LNCAP (cell line): ENCODE measurements around the gene SLC38A5.

ENCODE experiments used
- TF ChIP-seq, protein P1 (sequence below): fragments of 450-650 bp; IDR thresholded peaks from 2 replicates; pipeline ENCODE4 v1.5.1; 2017; ENCODE audit warnings: mild to moderate bottlenecking

The SLC38A5 gene

DNA sequence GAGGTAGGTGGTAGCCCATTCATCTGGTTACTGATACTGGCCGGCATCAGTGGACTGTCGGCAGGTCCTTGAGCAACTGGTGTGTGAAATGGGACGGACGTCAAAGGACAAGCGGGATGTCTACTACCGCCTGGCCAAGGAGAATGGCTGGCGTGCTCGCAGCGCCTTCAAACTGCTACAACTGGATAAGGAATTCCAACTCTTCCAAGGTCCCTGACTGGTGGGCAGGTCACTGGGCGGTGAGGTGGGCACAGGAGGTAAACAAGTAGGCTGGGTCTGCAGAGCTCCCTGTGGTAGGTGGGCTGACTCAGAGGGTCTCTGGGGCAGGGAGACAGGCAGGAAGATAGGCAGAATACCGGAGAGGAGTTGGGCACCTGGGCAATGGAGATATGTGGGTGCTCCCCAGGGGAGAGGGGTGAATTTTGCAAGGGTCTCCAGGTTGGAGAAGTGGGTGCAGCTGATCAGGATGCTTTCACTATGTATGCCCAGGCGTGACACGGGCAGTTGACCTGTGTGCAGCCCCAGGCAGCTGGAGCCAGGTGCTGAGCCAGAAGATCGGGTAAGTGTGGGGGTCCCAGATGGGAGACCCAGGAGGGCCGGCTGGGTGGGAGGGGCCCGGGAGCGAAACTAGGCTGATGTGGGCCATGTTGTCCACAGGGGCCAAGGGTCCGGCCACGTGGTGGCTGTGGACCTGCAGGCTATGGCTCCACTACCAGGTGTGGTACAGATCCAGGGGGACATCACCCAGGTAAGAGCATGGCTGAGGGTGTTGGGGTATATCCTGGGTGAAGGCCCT, 8.1 kb upstream of the SLC38A5 start:
- TF ChIP-seq, protein P1, sequence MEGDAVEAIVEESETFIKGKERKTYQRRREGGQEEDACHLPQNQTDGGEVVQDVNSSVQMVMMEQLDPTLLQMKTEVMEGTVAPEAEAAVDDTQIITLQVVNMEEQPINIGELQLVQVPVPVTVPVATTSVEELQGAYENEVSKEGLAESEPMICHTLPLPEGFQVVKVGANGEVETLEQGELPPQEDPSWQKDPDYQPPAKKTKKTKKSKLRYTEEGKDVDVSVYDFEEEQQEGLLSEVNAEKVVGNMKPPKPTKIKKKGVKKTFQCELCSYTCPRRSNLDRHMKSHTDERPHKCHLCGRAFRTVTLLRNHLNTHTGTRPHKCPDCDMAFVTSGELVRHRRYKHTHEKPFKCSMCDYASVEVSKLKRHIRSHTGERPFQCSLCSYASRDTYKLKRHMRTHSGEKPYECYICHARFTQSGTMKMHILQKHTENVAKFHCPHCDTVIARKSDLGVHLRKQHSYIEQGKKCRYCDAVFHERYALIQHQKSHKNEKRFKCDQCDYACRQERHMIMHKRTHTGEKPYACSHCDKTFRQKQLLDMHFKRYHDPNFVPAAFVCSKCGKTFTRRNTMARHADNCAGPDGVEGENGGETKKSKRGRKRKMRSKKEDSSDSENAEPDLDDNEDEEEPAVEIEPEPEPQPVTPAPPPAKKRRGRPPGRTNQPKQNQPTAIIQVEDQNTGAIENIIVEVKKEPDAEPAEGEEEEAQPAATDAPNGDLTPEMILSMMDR = no peak

DNA sequence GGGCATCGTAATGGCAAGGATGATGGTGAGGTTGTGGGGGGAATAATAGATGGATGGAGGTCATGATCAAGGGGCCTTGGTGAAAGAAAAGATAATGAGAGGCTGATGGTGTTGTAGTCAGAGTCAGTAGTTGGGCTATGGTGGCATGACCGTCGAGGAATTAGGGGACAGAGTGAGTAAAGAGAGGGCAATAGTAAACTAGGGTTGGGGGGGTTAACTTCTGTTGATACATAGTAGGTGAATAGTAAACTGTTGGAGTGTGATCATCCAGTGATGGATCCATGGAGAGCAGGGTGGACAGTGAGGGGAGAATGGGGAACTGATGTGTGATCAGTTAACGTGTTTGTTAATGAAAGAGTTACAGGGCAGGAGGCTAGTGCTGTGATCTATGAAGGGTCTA, 6.9 kb upstream of the SLC38A5 start:
- TF ChIP-seq, protein P1 = no peak

DNA sequence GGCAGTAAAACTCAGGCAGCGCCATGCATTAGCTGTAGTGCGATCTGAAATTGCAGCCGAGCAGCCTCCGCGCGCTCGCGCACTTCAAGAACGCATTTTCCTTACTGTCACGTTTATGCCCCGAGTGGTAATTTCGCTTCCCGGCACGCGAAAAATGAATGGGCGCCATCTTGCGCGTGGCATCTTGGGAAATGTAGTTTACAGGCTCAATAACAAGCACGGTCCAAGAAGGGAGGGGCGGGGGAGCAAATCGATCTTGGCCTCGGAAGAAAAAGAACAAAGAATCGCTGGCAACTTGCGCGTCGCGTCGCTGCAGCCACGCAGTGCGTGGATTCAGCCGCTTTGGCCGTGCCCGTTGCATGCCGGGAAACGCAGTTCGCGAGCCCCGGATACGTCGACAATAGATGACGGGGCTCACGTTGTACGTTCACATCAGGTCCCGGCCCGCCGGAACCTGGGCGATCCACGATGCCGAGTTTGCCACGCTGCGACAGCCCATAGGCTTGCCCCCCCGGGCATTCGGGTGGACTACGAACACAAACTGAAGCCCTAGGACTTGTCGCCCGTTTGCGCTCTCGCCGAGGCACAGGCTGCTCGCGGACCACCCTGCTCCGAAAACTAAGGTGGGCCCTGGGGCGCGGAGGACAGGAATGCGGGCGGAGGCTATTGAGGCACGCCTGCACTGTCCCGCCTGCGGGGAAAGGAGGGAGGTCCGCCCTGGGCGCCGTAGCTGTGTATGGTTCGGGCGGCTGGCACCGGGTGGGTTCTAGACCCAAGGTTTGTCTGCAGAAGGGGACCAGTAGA, 5.9 kb upstream of the SLC38A5 start, which contains the start of gene FTSJ1:
Gene FTSJ1 (plus strand): TSS at position 426 of the 804 bp plus-strand sequence. CDS start 1,849 bp downstream, outside the sequence.
- TF ChIP-seq, protein P1 = no peak

DNA sequence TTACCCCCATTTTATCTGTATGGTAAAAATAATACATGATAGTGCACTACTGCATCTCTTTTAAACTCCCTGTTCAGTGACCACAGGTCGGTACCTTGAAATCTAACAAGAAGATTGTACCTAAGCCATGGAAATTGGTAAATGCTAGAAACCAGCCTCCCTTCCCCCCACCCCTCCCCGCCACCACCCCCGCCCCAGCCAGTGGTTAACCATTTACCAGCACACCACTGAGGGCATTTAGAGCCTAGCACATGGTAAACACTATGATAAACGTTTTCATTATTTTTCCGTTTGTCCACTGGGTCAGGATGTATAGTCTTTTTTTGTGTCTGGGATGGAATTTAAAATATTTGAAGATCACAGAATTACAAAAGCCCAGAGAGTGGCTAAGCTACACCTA, 5.2 kb upstream of the SLC38A5 start:
- TF ChIP-seq, protein P1 = no peak

DNA sequence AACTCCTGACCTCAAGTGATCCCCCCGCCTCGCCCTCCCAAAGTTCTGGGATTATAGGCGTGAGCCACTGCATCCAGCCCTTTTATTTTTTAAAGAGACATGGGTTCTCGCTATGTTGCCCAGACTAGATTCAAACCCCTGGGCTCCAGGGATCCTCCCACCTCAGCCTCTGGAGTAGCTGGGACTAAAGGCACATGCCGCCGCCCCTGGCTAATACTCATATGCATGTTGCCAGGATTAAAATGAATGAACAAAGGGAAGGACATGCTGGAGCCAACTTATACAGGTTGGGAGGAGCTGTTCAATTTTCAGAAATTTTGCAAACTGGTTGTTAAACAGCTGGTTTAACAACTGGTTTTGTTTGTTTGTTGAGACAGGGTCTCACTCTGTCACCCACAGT, 4.5 kb upstream of the SLC38A5 start:
- TF ChIP-seq, protein P1 = no peak

DNA sequence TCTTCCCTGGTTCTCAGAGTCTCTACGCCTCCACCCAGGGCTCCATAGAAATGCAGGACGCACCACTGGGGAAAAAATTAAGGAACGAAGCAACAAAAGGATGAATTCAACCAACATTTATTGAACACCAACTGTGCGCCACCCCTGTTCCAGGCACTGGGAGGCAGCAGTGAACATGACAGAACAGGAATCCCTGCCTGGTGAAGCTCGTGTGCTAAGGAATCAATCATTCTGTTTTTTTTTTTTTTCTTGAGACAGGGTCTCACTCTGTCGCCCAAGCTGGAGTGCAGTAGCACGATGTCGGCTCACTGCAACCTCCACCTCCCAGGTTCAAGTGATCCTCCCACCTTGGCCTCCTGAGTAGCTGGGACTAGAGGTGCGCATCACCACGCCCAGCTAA, 4.1 kb upstream of the SLC38A5 start:
- TF ChIP-seq, protein P1 = no peak; the same call in 1 of the 2 replicates

DNA sequence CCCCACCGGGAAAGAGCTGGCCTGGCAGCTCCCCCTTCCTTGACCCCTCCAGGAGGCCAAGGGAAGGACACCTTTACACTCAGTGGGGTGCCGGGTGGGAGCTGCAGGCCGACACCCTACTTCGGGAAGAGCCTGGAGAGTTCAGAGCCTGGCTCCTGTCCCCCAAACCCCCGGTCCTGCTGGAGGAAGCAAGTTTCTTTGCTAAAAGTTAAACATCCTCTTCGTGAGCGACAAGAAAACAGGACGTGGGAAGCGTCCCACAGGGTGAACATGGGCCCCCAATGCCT, 3.6 kb upstream of the SLC38A5 start:
- TF ChIP-seq, protein P1 = no peak
